ENCODE measurements around the gene GPER1.

DNA sequence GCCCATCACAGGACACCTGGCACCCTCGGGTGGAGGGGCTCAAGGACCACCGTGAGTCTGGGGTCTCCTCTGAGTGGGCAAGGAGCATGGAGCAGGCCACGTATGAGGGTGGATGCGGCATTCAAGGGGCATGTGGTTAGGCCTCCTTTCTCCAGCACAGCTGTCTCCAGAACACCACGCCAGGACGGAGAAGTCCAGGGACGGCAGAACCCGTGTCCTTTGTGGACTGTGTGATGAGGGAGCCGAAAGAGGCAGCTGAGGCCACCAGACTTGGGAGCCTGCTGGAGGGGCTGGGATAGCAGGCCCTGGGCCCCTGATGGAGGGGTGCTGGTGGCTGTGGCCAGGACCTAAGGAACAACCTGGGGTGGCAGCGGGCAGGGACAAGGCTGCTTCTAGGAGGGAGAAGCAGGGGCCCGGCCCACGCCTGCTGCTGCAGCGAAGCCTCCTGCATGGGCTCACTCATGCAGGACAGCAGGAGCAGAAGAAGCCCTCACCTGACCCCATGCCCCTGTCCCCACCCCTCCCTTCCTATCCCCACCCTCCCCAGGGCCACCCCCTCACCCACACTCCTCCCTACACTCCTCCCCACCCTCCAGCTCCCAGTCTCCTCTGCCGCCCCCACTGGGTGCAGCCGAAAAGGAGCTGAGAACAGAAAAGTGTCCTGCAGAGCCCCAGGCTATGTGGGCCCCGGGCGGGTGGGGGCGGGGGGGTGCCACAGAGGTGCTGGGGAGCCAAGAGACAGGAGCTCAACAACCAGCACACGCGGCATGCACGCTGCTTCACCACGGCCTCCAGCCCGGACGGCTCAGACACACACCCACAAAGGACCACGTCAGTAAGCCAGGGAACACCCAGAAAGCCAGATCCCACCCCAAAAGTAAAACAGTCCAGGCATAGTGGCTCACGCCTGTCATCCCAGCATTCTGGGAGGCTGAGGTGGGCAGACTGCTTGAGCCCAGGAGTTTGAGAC, 42.4 kb downstream of the GPER1 start:
- TF ChIP-seq POLR2AphosphoS5 (IDR thresholded peaks at IDR 0.05; ENCODE audit: low read depth, low read length) (no peak), REST (IDR thresholded peaks at IDR 0.05; ENCODE audit: insufficient read depth in 1 of 2, low read depth in 2 of 2, low read length in 2 of 2) (no peak), SIN3A (IDR thresholded peaks at IDR 0.05; ENCODE audit: borderline replicate concordance, insufficient read depth, low read length) (no peak), FOXP2 (optimal IDR thresholded peaks at IDR 0.05; ENCODE audit: borderline replicate concordance, extremely low read depth, extremely low read length, insufficient read depth) (no peak)

Measured in PFSK-1 (cell line).